Measurements from ENCODE around the gene SMCHD1. TPM values are rescaled to one million over a fixed set of nuclear protein-coding genes. Genes with fewer than 3 reads are reported as not detected.

Gene SMCHD1
- total and polyA plus RNA-seq, 10 of the 15 experiments (the other 5 are each of a cell fraction or from before 2014, with no cell fraction given), result 6.0 to 110 (median 48.0) TPM

GRCh38 chr18:2814928-2815327 is 159.4 kb downstream of the SMCHD1 start:
- ChIA-PET POLR2A (no interaction called here), SMC1A (ENCODE audit: uncharacterized antibody, unreplicated experiment) (no interaction called here), CTCF (no interaction called here), RAD21 (ENCODE audit: unreplicated experiment) (no interaction called here)
- Histone ChIP-seq H3K4me2 (ENCODE audit: control insufficient read depth, insufficient read depth) (no peak overlapping the region), H2AFZ (ENCODE audit: control insufficient read depth, low read depth, low read length) (no peak overlapping the region), H4K20me1 (ENCODE audit: control insufficient read depth, insufficient read depth) (no peaks in the 10 kb centered on the region), H3K9me3 (replicated peaks; ENCODE audit: control insufficient read depth, insufficient read depth, low read length) (no peaks in the 10 kb centered on the region), H3K36me3 (ENCODE audit: control insufficient read depth in 2 of 2, insufficient read depth in 2 of 2, low read length in 1 of 2) (no peaks in the 10 kb centered on the region), H3K27ac (ENCODE audit: control insufficient read depth, insufficient read depth) (no peak overlapping the region), H3K4me1 (ENCODE audit: control insufficient read depth, insufficient read depth, low read length) (no peaks in the 10 kb centered on the region), H3K9ac (ENCODE audit: control insufficient read depth, insufficient read depth, low read length) (no peak overlapping the region), H3K27me3 (replicated peaks in 1 of 2; ENCODE audit: control insufficient read depth in 2 of 2, insufficient read depth in 2 of 2, low read length in 1 of 2) (no peaks in the 10 kb centered on the region), H3K4me3 (no peak overlapping the region), H3K79me2 (ENCODE audit: control insufficient read depth, insufficient read depth, low read length) (no peaks in the 10 kb centered on the region)
- no TSS peak for BruUV-seq (replicated peaks)
- in situ Hi-C loops (cut with MboI) (no loop called here), intact Hi-C loops (cut with micrococcal nuclease; ENCODE audit: unreplicated experiment) (loop anchor here (10.0 kb wide), 1 partner anchor 60 kb away; no protein-coding TSS in a partner anchor)
- TF ChIP-seq CEBPZ (IDR thresholded peaks at IDR 0.05; ENCODE audit: low read depth, low read length) (no peak), STAT3 (IDR thresholded peaks at IDR 0.05; ENCODE audit: low read depth, low read length) (no peak), ZBED1 (IDR thresholded peaks at IDR 0.05; ENCODE audit: borderline replicate concordance) (no peak)
- WGBS (ENCODE audit: insufficient coverage, insufficient replicate concordance, low lambda C conversion rate, missing lambda C conversion rate), result 68% methylated on average over 2 of the region's 2 CpGs
- ATAC-seq, result no peak
- DNase-seq (ENCODE audit: low read depth, low spot score), result no peak
- no peak for FAIRE-seq

GRCh38 chr18:2818281-2818680 is 162.8 kb downstream of the SMCHD1 start:
- ChIA-PET SMC1A (ENCODE audit: uncharacterized antibody, unreplicated experiment) (interaction anchor here (1.1 kb wide), 1 partner anchor 11 kb away, joined by 3 read pairs; no protein-coding TSS in a partner anchor), CTCF (interaction anchor here (0.7 kb wide), 1 partner anchor 428 kb away, joined by 3 read pairs; no protein-coding TSS in a partner anchor), POLR2A (no interaction called here), RAD21 (ENCODE audit: unreplicated experiment) (no interaction called here)
- H3K36me3 ChIP-seq (ENCODE audit: control insufficient read depth in 2 of 2, insufficient read depth in 2 of 2, low read length in 1 of 2), result no peaks in the 10 kb centered on the region
- H3K27me3 ChIP-seq (replicated peaks in 1 of 2; ENCODE audit: control insufficient read depth in 2 of 2, insufficient read depth in 2 of 2, low read length in 1 of 2), result no peaks in the 10 kb centered on the region
- intact Hi-C loops (cut with micrococcal nuclease; ENCODE audit: unreplicated experiment) (loop anchor here (10.0 kb wide), 1 partner anchor 63 kb away; no protein-coding TSS in a partner anchor), in situ Hi-C loops (cut with MboI) (no loop called here)
- no peak overlapping the region for H3K9ac ChIP-seq (ENCODE audit: control insufficient read depth, insufficient read depth, low read length)
- no peaks in the 10 kb centered on the region for H4K20me1 ChIP-seq (ENCODE audit: control insufficient read depth, insufficient read depth)
- DNase-seq (ENCODE audit: low read depth, low spot score) (no peak), ATAC-seq (no peak), FAIRE-seq (no peak)
- H3K79me2 ChIP-seq (ENCODE audit: control insufficient read depth, insufficient read depth, low read length), result no peaks in the 10 kb centered on the region
- no peak overlapping the region for H3K4me2 ChIP-seq (ENCODE audit: control insufficient read depth, insufficient read depth)
- no peak overlapping the region for H3K27ac ChIP-seq (ENCODE audit: control insufficient read depth, insufficient read depth)
- no TSS peak for BruUV-seq (replicated peaks)
- H3K4me3 ChIP-seq, result no peak overlapping the region
- no peaks in the 10 kb centered on the region for H3K9me3 ChIP-seq (replicated peaks; ENCODE audit: control insufficient read depth, insufficient read depth, low read length)
- no peaks in the 10 kb centered on the region for H3K4me1 ChIP-seq (ENCODE audit: control insufficient read depth, insufficient read depth, low read length)
- no peak overlapping the region for H2AFZ ChIP-seq (ENCODE audit: control insufficient read depth, low read depth, low read length)
- TF ChIP-seq FOXM1 (IDR thresholded peaks at IDR 0.05; ENCODE audit: low read depth, low read length) (no peak), IRF4 (IDR thresholded peaks at IDR 0.05; ENCODE audit: low read depth, low read length) (no peak), BCLAF1 (IDR thresholded peaks at IDR 0.05) (no peak), ZNF217 (IDR thresholded peaks at IDR 0.05) (no peak), E2F8 (IDR thresholded peaks at IDR 0.05; ENCODE audit: low read depth, partially characterized antibody) (no peak)
